HepG2 (cell line): Measurements from ENCODE around the gene MYO10.

ENCODE experiments used
- SP4 ChIP-seq: sonication (generic); formaldehyde crosslinking; IDR thresholded peaks from 2 replicates; pipeline ENCODE4 v1.8.1; 2023; ENCODE audit warnings: mild to moderate bottlenecking, missing genetic modification reagents
- SUZ12 ChIP-seq: fragments of 150-350 bp; IDR thresholded peaks from 2 replicates; pipeline ENCODE4 v1.6.1; 2014; ENCODE audit warnings: low read depth, low read length
- XBP1 ChIP-seq: sonication (generic); formaldehyde crosslinking; IDR thresholded peaks from 2 replicates; pipeline ENCODE4 v1.5.0; 2020; ENCODE audit warnings: missing genetic modification reagents
- TF ChIP-seq, protein P1 (sequence below): sonication (generic); formaldehyde crosslinking; IDR thresholded peaks from 2 replicates; pipeline ENCODE4 v1.4.0; 2020; ENCODE audit warnings: mild to moderate bottlenecking, missing genetic modification reagents

DNA sequence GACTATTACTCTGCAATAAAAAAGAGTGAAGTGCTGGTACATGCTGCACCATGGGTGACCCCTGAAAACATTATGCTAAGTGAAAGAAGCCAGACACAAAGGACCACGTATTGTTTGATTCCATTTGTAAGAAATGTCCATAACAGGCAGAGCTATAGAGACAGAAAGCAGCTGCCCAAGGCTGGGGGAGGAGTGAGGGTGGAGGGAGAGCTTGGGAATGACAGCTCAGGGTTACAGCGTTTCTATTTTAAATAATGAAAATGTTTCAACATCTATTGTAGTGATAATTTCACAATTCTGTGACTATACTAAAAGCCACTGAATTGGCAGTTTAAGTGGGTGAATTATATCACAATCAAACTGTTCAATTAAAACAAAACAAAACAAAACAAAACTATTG lies 81.7 kb downstream of the MYO10 start:
- no peak for TF ChIP-seq SP4 (CRISPR knock-in tag)
- no peak for TF ChIP-seq XBP1
- TF ChIP-seq, protein P1, sequence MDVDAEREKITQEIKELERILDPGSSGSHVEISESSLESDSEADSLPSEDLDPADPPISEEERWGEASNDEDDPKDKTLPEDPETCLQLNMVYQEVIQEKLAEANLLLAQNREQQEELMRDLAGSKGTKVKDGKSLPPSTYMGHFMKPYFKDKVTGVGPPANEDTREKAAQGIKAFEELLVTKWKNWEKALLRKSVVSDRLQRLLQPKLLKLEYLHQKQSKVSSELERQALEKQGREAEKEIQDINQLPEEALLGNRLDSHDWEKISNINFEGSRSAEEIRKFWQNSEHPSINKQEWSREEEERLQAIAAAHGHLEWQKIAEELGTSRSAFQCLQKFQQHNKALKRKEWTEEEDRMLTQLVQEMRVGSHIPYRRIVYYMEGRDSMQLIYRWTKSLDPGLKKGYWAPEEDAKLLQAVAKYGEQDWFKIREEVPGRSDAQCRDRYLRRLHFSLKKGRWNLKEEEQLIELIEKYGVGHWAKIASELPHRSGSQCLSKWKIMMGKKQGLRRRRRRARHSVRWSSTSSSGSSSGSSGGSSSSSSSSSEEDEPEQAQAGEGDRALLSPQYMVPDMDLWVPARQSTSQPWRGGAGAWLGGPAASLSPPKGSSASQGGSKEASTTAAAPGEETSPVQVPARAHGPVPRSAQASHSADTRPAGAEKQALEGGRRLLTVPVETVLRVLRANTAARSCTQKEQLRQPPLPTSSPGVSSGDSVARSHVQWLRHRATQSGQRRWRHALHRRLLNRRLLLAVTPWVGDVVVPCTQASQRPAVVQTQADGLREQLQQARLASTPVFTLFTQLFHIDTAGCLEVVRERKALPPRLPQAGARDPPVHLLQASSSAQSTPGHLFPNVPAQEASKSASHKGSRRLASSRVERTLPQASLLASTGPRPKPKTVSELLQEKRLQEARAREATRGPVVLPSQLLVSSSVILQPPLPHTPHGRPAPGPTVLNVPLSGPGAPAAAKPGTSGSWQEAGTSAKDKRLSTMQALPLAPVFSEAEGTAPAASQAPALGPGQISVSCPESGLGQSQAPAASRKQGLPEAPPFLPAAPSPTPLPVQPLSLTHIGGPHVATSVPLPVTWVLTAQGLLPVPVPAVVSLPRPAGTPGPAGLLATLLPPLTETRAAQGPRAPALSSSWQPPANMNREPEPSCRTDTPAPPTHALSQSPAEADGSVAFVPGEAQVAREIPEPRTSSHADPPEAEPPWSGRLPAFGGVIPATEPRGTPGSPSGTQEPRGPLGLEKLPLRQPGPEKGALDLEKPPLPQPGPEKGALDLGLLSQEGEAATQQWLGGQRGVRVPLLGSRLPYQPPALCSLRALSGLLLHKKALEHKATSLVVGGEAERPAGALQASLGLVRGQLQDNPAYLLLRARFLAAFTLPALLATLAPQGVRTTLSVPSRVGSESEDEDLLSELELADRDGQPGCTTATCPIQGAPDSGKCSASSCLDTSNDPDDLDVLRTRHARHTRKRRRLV (CRISPR knock-in tag) = no peak
- no peak for TF ChIP-seq SUZ12
